GM18520 (cell line): ENCODE data around the gene CKAP2.
A peak's percentile ranks its signal among the peaks of the same experiment; 100 is the strongest.
"Not testable (repeated sequence)": the region's sequence is repeated elsewhere in the genome, so short reads cannot be mapped to it uniquely, and the experiment has no call there.

Experiments
- ATAC-seq: cut with Tn5 transposase; IDR thresholded peaks from one replicate; pipeline ENCODE4 v1.9.1; 2021; ENCODE audit not compliant: unreplicated experiment

Gene CKAP2, protein sequence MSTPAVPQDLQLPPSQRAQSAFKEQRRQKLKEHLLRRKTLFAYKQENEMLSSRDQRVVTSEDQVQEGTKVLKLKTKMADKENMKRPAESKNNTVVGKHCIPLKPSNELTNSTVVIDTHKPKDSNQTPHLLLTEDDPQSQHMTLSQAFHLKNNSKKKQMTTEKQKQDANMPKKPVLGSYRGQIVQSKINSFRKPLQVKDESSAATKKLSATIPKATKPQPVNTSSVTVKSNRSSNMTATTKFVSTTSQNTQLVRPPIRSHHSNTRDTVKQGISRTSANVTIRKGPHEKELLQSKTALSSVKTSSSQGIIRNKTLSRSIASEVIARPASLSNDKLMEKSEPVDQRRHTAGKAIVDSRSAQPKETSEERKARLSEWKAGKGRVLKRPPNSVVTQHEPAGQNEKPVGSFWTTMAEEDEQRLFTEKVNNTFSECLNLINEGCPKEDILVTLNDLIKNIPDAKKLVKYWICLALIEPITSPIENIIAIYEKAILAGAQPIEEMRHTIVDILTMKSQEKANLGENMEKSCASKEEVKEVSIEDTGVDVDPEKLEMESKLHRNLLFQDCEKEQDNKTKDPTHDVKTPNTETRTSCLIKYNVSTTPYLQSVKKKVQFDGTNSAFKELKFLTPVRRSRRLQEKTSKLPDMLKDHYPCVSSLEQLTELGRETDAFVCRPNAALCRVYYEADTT

GRCh38 chr13:52454820-52455676, at the start of gene CKAP2:
Gene CKAP2 (plus strand): TSS chr13:52455478. CDS start chr13:52455557, 79 bp downstream.
- peak; percentile 51 for ATAC-seq

GRCh38 chr13:52405767-52406494, 49.3 kb upstream of the CKAP2 start, which contains the start of gene THSD1:
Gene THSD1 (minus strand): TSS chr13:52406172. CDS start chr13:52402600, 3,572 bp downstream.
- no peak for ATAC-seq

- no peak for ATAC-seq
Measured at GRCh38 chr13:52406629-52407028, 48.6 kb upstream of the CKAP2 start.

- ATAC-seq = not testable (repeated sequence)
Measured at GRCh38 chr13:52407436-52407835, 47.8 kb upstream of the CKAP2 start.

- not testable (repeated sequence) for ATAC-seq
Measured at GRCh38 chr13:52408071-52408658, 47.1 kb upstream of the CKAP2 start.

DNA sequence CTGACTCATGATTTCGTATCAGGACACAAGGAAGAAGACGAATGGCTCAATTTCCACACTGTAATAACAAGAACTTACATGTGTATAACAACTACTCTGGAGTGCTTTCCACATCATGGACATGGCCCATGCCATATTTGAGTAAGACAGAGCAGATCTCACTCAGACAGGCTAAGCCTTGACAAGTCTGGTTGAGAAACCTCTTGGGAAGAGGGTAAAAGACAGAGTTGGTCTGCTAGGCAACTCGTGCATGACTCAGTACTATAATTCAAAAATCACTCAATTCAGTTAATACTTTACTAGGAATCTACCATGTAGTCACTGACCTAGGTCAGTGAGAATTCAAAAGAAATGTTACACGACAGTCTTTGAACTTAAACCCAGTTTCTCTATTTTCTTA, 43.6 kb upstream of the CKAP2 start:
- peak; percentile 96 for ATAC-seq

- no peak for ATAC-seq
Measured at GRCh38 chr13:52412128-52412527, 43.1 kb upstream of the CKAP2 start.

- no peak for ATAC-seq
Measured at GRCh38 chr13:52414051-52414450, 41.2 kb upstream of the CKAP2 start.

- no peak for ATAC-seq
Measured at GRCh38 chr13:52414963-52415362, 40.3 kb upstream of the CKAP2 start.

DNA sequence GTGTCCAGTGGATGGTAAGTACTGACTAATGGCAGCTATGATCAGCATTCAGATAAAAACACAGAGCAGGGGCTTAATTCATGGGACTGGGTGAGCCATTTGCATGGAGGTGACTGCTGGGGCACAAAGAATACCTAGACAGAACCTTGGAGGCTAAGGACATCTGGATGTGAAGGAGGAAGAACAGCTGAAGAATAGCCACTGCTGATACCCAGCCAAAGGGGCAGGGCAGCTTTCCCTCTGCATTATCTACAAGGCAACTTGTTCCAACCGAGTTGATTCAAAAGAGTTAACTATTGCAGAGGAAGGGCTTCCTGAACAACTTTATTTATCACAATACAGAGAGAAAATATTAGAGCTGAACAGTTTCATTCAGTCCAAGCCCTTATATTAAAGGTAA, 36.2 kb upstream of the CKAP2 start:
- no peak for ATAC-seq

- ATAC-seq = no peak
Measured at GRCh38 chr13:52421216-52421615, 34.1 kb upstream of the CKAP2 start.

GRCh38 chr13:52428295-52428694, 27.0 kb upstream of the CKAP2 start:
- no peak for ATAC-seq

GRCh38 chr13:52432456-52432855, 22.8 kb upstream of the CKAP2 start:
- no peak for ATAC-seq

GRCh38 chr13:52446265-52446664, 9.0 kb upstream of the CKAP2 start:
- ATAC-seq = no peak

- peak; percentile 13 for ATAC-seq
Measured at GRCh38 chr13:52447354-52447753, 7.9 kb upstream of the CKAP2 start.

DNA sequence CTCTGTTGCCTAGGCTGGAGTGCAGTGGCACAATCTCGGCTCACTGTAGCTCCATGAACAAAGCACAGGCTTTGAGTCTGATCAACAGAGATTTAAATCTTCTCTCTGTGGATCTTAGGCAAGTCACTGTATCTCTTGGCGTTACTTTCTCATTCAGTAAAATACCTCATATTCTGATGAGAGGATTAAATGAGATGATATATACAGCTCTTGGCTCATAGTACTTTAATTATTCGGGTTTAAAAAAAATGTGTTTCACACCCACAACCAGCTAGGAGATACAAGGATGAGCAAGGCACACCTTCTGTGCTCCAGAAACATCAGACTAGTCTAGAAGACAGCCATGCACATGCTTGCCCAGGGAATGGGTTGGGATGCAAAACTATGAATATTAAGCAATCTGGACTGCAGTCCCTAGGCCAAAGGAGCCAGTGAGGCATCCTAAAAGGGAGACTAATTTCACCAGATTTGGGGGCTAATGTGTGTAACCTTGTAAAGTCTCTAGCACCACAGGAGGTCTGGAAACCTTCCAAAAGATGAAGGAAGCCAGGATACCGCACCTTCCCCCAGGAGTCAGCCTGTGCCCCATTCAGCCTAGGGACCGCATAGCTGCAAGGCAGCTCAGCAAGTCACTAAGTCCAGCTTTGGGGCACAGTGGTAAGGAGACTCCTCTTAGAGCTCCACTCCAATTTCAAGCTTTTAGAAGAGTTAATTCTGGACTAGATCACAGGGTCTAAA, 7.3 kb upstream of the CKAP2 start:
- ATAC-seq = no peak

- no peak for ATAC-seq
Measured at GRCh38 chr13:52449331-52450011, 5.8 kb upstream of the CKAP2 start.

GRCh38 chr13:52450012-52450792, 5.1 kb upstream of the CKAP2 start, which contains the start of gene VPS36:
Gene VPS36 (minus strand): TSS chr13:52450634. CDS start chr13:52450594, 40 bp downstream.
- ATAC-seq = peak; percentile 60
